Breast epithelium (tissue), 4 donors: ENCODE results near the gene CIAO3. TPM values are rescaled to one million over a fixed set of nuclear protein-coding genes. Genes with fewer than 3 reads are reported as not detected.

Experiments used
- DNase-seq, 2 donors: peaks; one replicate each; pipeline ENCODE4 v3.0.0-alpha.2; 2019; ENCODE audit warnings: low spot score in 2 of 2
- H3K27ac ChIP-seq, 2 donors: fragments of 200-600 bp; sonication (generic) in 1 of 2; one replicate each; pipeline ENCODE4 v1.5.1; 2016 to 2019; ENCODE audit warnings: mild to moderate bottlenecking in 1 of 2
- H3K27me3 ChIP-seq, 2 donors: fragments of 200-600 bp; sonication (generic) in 1 of 2; one replicate each; pipeline versions ENCODE4 v1.5.1 to v1.6.0; 2017 to 2019; ENCODE audit warnings: control low read depth in 1 of 2, mild to moderate bottlenecking in 1 of 2
- H3K36me3 ChIP-seq: fragments of 200-600 bp; one replicate; pipeline ENCODE4 v1.5.1; 2019
- H3K4me1 ChIP-seq, 2 donors: fragments of 200-600 bp; sonication (generic); one replicate each; pipeline ENCODE4 v1.5.1; 2016 to 2019; ENCODE audit warnings: control low read depth in 1 of 2
- H3K4me3 ChIP-seq, 3 donors: fragments of 200-600 bp; sonication (generic); 1 replicate in 2 of 3; 2 replicates in 1 of 3; pipeline ENCODE4 v1.5.1; 2016 to 2019; ENCODE audit warnings: mild to moderate bottlenecking in 3 of 3, moderate library complexity in 2 of 3
- H3K9me3 ChIP-seq, 2 donors: fragments of 200-600 bp; sonication (generic) in 1 of 2; one replicate each; pipeline ENCODE4 v1.5.1; 2016 to 2019; ENCODE audit warnings: control low read depth in 1 of 2
- CTCF ChIP-seq, 3 donors: fragments of 450-650 bp; IDR thresholded peaks; one replicate each; pipeline ENCODE4 v1.5.1; 2016 to 2017; ENCODE audit warnings: antibody characterized with exemption in 3 of 3, mild to moderate bottlenecking in 3 of 3, moderate library complexity in 3 of 3
- POLR2A ChIP-seq: fragments of 450-650 bp; IDR thresholded peaks from one replicate; pipeline ENCODE4 v1.6.1; 2016; ENCODE audit warnings: antibody characterized with exemption, mild to moderate bottlenecking, moderate library complexity
- POLR2AphosphoS5 ChIP-seq, 3 donors: sonication (generic); formaldehyde crosslinking; IDR thresholded peaks; one replicate each; pipeline ENCODE4 v1.6.1; 2017; ENCODE audit warnings: antibody characterized with exemption in 3 of 3
- intact Hi-C: fragments of 100-400 bp; cut with DNase I; formaldehyde crosslinking; loops from one replicate; pipeline ENCODE4 v1.15.1; 2023; ENCODE audit warnings: low total_unique reads
- total RNA-seq, 3 donors: library from RNA; depleted of rRNA; stranded (reverse); fragments of >200 nt; gene quantifications; one replicate each; pipeline ENCODE4 v1.1.0, GENCODE V29; 2016

Gene CIAO3
- total RNA-seq, 3 donors from 2014 or later: 23.0 to 43.2 (median 41.6) TPM

- peak overlapping the region; percentile 40 to 77 (median 61) for H3K4me3 ChIP-seq
- TF ChIP-seq POLR2AphosphoS5 (IDR thresholded peaks at IDR 0.05) (no peak), CTCF (IDR thresholded peaks at IDR 0.05) (no peak), POLR2A (no peak)
- H3K27ac ChIP-seq: peak overlapping the region in 1 of 2 donors; percentile 40
- no peaks in the 10 kb centered on the region for H3K9me3 ChIP-seq
- H3K4me1 ChIP-seq: peaks cover 0 to 16% of the 10 kb centered on the region in 2 donors
- no peaks in the 10 kb centered on the region for H3K27me3 ChIP-seq
- no peaks in the 10 kb centered on the region for H3K36me3 ChIP-seq
- intact Hi-C loops: no loop called here
- DNase-seq: peak in 1 of 2 donors; percentile 48
Observed at GRCh38 chr16:728131-728889, 12.5 kb downstream of the CIAO3 start.

- no peaks in the 10 kb centered on the region for H3K27me3 ChIP-seq
- intact Hi-C loops: no loop called here
Observed at GRCh38 chr16:727291-727977, 13.4 kb downstream of the CIAO3 start.

GRCh38 chr16:726438-727290 lies 14.1 kb downstream of the CIAO3 start, which contains the start of the genes CCDC78 and HAGHL:
Gene CCDC78, minus strand, starts transcription at chr16:726443. Its CDS starts 76 bp downstream, at chr16:726367.
Gene HAGHL, plus strand, starts transcription at chr16:727106. Its CDS starts 404 bp downstream, at chr16:727510.
- intact Hi-C loops: no loop called here
- Histone ChIP-seq H3K27me3 (no peaks in the 10 kb centered on the region), H3K4me1 (peaks cover 4 to 18% of the 10 kb centered on the region in 2 donors), H3K4me3 (peak within 1 kb of the TSS; percentile 40 to 77 (median 61)), H3K9me3 (no peaks in the 10 kb centered on the region), H3K36me3 (no peaks in the 10 kb centered on the region), H3K27ac (peak within 1 kb of the TSS in 1 of 2 donors; percentile 40)
- TF ChIP-seq POLR2A (no peak), POLR2AphosphoS5 (IDR thresholded peaks at IDR 0.05) (no peak), CTCF (IDR thresholded peaks at IDR 0.05) (no peak)
- DNase-seq: no peak

More at GRCh38 chr16:727291-727977, 13.4 kb downstream of the CIAO3 start:
- TF ChIP-seq CTCF (IDR thresholded peaks at IDR 0.05): no peak
- no peak for TF ChIP-seq POLR2A
- TF ChIP-seq POLR2AphosphoS5 (IDR thresholded peaks at IDR 0.05): no peak
- Histone ChIP-seq H3K4me1 (peaks cover 0 to 16% of the 10 kb centered on the region in 2 donors), H3K9me3 (no peaks in the 10 kb centered on the region), H3K4me3 (peak overlapping the region; percentile 40 to 77 (median 61)), H3K27ac (peak overlapping the region in 1 of 2 donors; percentile 40), H3K36me3 (no peaks in the 10 kb centered on the region)
- no peak for DNase-seq

GRCh38 chr16:726188-726437 lies 14.7 kb downstream of the CIAO3 start:
- no peak overlapping the region for H3K27ac ChIP-seq
- peak overlapping the region in 1 of 3 donors; percentile 77 for H3K4me3 ChIP-seq
- H3K4me1 ChIP-seq: peaks cover 7 to 22% of the 10 kb centered on the region in 2 donors

More at GRCh38 chr16:726188-726437, 14.7 kb downstream of the CIAO3 start:
- no peaks in the 10 kb centered on the region for H3K36me3 ChIP-seq
- no peaks in the 10 kb centered on the region for H3K9me3 ChIP-seq
- DNase-seq: no peak
- TF ChIP-seq CTCF (IDR thresholded peaks at IDR 0.05) (no peak), POLR2AphosphoS5 (IDR thresholded peaks at IDR 0.05) (no peak), POLR2A (no peak)
- intact Hi-C loops: no loop called here
- no peaks in the 10 kb centered on the region for H3K27me3 ChIP-seq
